OCI-LY7 (cell line): ENCODE results near the gene ERC1. TPM values are rescaled to one million over a fixed set of nuclear protein-coding genes. Genes with fewer than 3 reads are reported as not detected.

Source experiments
- BruUV-seq: library from RNA; stranded (reverse); fragments of 400-500 nt; replicated peaks from 2 replicates; lab custom pipeline; 2021; lab: Mats Ljungman, UMichigan
- CTCF ChIA-PET: fragments of 300-600 bp; sonication (Branson Sonifier 250); formaldehyde crosslinking; loops from one replicate; lab custom pipeline; 2022; ENCODE audit warnings: antibody characterized with exemption; ENCODE audit not compliant: unreplicated experiment; lab: Charles Lee
- POLR2A ChIA-PET: fragments of 300-600 bp; sonication (Branson Sonifier 250); formaldehyde crosslinking; loops from one replicate; lab custom pipeline; 2022; ENCODE audit warnings: antibody characterized with exemption; lab: Charles Lee
- DNase-seq: peaks from one replicate; pipeline ENCODE4 v3.0.0-alpha.2; 2015; ENCODE audit warnings: low spot score
- H2AFZ ChIP-seq: fragments of 200-600 bp; sonication (generic), shearing (Covaris generic); 2 replicates; pipeline ENCODE4 v1.6.1; 2014; ENCODE audit warnings: mild to moderate bottlenecking, antibody characterized with exemption, low read length, moderate library complexity
- H3K27ac ChIP-seq: fragments of 200-600 bp; sonication (generic); 2 replicates; pipeline ENCODE4 v1.5.1; 2014; ENCODE audit warnings: mixed run types, low read depth, mild to moderate bottlenecking, moderate library complexity, low read length, inconsistent platforms; ENCODE audit not compliant: poor library complexity, severe bottlenecking
- H3K36me3 ChIP-seq: fragments of 200-600 bp; sonication (generic); 2 replicates; pipeline ENCODE4 v1.6.1; 2014; ENCODE audit warnings: mild to moderate bottlenecking, antibody characterized with exemption, low read length, moderate library complexity, mixed read lengths; ENCODE audit not compliant: insufficient read depth
- H3K4me1 ChIP-seq: fragments of 200-600 bp; sonication (generic); 2 replicates; pipeline ENCODE4 v1.5.1; 2014; ENCODE audit warnings: mild to moderate bottlenecking, low read length; ENCODE audit not compliant: insufficient read depth, poor library complexity, severe bottlenecking
- H3K4me2 ChIP-seq: fragments of 200-600 bp; sonication (generic); 2 replicates; pipeline ENCODE4 v1.6.1; 2014; ENCODE audit warnings: mild to moderate bottlenecking, low read length
- H3K4me3 ChIP-seq: fragments of 200-600 bp; sonication (generic); 2 replicates; pipeline ENCODE4 v1.5.1; 2014; ENCODE audit warnings: mild to moderate bottlenecking, low read depth, low read length; ENCODE audit not compliant: poor library complexity, severe bottlenecking
- H3K79me2 ChIP-seq: fragments of 200-600 bp; sonication (generic); 2 replicates; pipeline ENCODE4 v1.6.1; 2016; ENCODE audit warnings: low read depth, mild to moderate bottlenecking, low read length, moderate library complexity, mixed read lengths; ENCODE audit not compliant: insufficient read depth
- H3K9me2 ChIP-seq: fragments of 200-600 bp; sonication (generic); 2 replicates; pipeline ENCODE4 v1.6.1; 2016; ENCODE audit warnings: mild to moderate bottlenecking, low read length, mixed read lengths; ENCODE audit not compliant: insufficient read depth
- H3K9me3 ChIP-seq: fragments of 200-600 bp; sonication (generic); 2 replicates; pipeline ENCODE4 v1.6.1; 2014; ENCODE audit warnings: mild to moderate bottlenecking, mixed run types, low read length, mixed read lengths
- H4K20me1 ChIP-seq: fragments of 200-600 bp; sonication (generic); 2 replicates; pipeline ENCODE4 v1.6.1; 2014; ENCODE audit warnings: mild to moderate bottlenecking, antibody characterized with exemption, low read length, moderate library complexity, mixed read lengths; ENCODE audit not compliant: insufficient read depth
- CTCF ChIP-seq: fragments of 200-600 bp; sonication (generic); conservative IDR thresholded peaks from 2 replicates; pipeline ENCODE4 v1.5.1; 2014; ENCODE audit warnings: mild to moderate bottlenecking, antibody characterized with exemption, low read length, moderate library complexity, mixed read lengths
- EZH2phosphoT487 ChIP-seq: fragments of 200-600 bp; sonication (generic); IDR thresholded peaks from 2 replicates; pipeline ENCODE4 v1.6.1; 2018; ENCODE audit warnings: low read depth, borderline replicate concordance, mild to moderate bottlenecking, mixed run types, antibody characterized with exemption, low read length, moderate library complexity, mixed read lengths
- intact Hi-C: fragments of 100-400 bp; cut with micrococcal nuclease; formaldehyde crosslinking; loops from one replicate; pipeline ENCODE4 v1.10.0; 2022; ENCODE audit not compliant: unreplicated experiment
- total RNA-seq, 2 experiments: library from RNA; depleted of rRNA in 1 of 2; stranded (reverse); fragments of >200 nt in 1 of 2; shearing (Covaris generic) in 1 of 2; gene quantifications; 2 replicates each; pipeline ENCODE4 v1.2.3, GENCODE V29; 2014 to 2022

Gene ERC1
- total RNA-seq, 2 experiments from 2014 or later: 26.9 to 86.9 TPM

- ChIA-PET CTCF (no interaction called here), POLR2A (no interaction called here)
- no peak for DNase-seq
- Histone ChIP-seq H4K20me1 (no peaks in the 10 kb centered on the region), H3K9me3 (no peaks in the 10 kb centered on the region), H3K4me2 (no peak overlapping the region), H3K79me2 (no peaks in the 10 kb centered on the region), H3K4me3 (no peak overlapping the region), H3K36me3 (peaks cover 21% of the 10 kb centered on the region), H3K9me2 (no peaks in the 10 kb centered on the region), H2AFZ (no peak overlapping the region), H3K27ac (no peak overlapping the region), H3K4me1 (no peaks in the 10 kb centered on the region)
- no TSS peak for BruUV-seq
- intact Hi-C loops: no loop called here
- no peak for TF ChIP-seq EZH2phosphoT487
Observed at GRCh38 chr12:1019283-1019682, 28.3 kb downstream of the ERC1 start.

DNA sequence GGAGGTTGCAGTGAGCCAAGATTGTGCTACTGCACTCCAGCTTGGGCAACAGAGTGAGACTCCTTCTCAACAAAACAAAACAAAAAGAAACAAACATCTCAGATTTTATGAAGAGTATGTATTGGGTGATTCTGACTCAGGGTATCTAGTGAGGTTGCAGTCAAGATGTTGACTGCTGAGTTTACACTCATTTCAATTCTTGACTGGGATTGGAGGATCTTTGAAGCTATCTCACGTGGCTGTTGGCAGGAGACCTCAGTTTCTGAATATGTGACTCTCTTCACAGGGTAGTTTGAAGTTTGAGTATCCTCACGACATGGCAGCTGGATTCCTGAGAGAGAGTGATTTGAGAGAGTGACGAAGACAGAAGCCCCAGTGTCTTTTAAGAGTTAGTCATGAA is 29.4 kb downstream of the ERC1 start:
- Histone ChIP-seq H3K4me3 (no peak overlapping the region), H4K20me1 (no peaks in the 10 kb centered on the region), H2AFZ (no peak overlapping the region), H3K9me3 (no peaks in the 10 kb centered on the region), H3K4me2 (no peak overlapping the region), H3K79me2 (no peaks in the 10 kb centered on the region), H3K4me1 (no peaks in the 10 kb centered on the region), H3K36me3 (peaks cover 21% of the 10 kb centered on the region), H3K27ac (no peak overlapping the region), H3K9me2 (no peaks in the 10 kb centered on the region)
- CTCF ChIA-PET: no interaction called here
- no TSS peak for BruUV-seq
- no peak for TF ChIP-seq CTCF
- no peak for TF ChIP-seq EZH2phosphoT487
- POLR2A ChIA-PET: no interaction called here
- DNase-seq: no peak
- intact Hi-C loops: no loop called here

- no peak overlapping the region for H3K4me2 ChIP-seq
- intact Hi-C loops: no loop called here
- H3K4me3 ChIP-seq: no peak overlapping the region
- POLR2A ChIA-PET: interaction anchor here (0.6 kb wide), 1 partner anchor 307 kb away, joined by 3 read pairs; no protein-coding TSS in a partner anchor
- H3K27ac ChIP-seq: no peak overlapping the region
- H2AFZ ChIP-seq: no peak overlapping the region
- H3K79me2 ChIP-seq: no peaks in the 10 kb centered on the region
- H3K9me2 ChIP-seq: no peaks in the 10 kb centered on the region
- H3K4me1 ChIP-seq: no peaks in the 10 kb centered on the region
- no peaks in the 10 kb centered on the region for H3K9me3 ChIP-seq
- BruUV-seq: no TSS peak
- CTCF ChIA-PET: no interaction called here
- no peak for TF ChIP-seq CTCF
- TF ChIP-seq EZH2phosphoT487: no peak
- DNase-seq: no peak
- H3K36me3 ChIP-seq: peaks cover 21% of the 10 kb centered on the region
- no peaks in the 10 kb centered on the region for H4K20me1 ChIP-seq
Observed at GRCh38 chr12:1022032-1022970, 31.3 kb downstream of the ERC1 start.
